ENCODE results near the gene RPP38. TPM values are rescaled to one million over a fixed set of nuclear protein-coding genes. Genes with fewer than 3 reads are reported as not detected.

The RPP38 gene, protein sequence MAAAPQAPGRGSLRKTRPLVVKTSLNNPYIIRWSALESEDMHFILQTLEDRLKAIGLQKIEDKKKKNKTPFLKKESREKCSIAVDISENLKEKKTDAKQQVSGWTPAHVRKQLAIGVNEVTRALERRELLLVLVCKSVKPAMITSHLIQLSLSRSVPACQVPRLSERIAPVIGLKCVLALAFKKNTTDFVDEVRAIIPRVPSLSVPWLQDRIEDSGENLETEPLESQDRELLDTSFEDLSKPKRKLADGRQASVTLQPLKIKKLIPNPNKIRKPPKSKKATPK
- 22.9 and 25.2 TPM in 2 replicates for total RNA-seq

DNA sequence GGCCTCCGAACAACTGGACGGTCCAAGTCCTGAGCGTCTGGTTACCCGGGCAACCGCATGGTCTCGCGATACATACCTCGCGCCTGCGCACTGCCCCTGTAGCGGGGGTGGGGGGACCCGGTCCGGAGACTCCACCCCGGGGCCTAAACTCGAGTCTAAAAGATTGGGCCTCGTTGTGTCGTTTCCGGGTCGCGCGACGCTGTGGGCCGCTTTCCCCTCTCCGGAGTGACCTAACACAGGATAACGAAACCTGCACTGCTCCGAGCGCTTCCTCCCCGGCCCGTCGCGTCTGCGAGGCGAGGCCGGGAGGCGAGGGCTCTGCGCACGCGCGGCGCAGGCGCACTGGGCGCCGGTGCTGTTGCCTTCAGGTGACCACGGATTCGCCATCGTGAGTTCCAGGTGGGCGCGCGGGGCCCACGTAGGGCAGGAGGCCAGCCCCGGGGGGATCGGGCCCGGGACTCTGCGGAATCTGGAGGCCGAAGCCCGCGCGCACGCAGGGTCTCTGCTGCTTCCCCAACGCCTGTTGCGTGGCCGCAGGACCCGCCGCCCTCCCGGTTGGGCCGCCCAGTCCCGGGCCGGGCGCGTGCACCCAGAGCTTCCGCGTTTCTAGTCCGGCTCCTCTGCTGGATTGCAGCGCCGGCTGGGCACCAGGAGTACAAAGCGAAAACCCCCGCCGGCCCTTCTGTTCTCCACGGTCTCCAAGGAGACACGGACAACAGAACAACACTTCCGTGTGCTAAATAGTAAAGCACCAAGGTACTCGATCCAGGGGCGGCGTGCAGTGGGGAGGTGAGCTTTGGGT, at the start of gene RPP38:
Gene RPP38, plus strand, starts transcription at position 345 of the 802 bp plus-strand sequence. CDS start 5,960 bp downstream, outside the sequence.

DNA sequence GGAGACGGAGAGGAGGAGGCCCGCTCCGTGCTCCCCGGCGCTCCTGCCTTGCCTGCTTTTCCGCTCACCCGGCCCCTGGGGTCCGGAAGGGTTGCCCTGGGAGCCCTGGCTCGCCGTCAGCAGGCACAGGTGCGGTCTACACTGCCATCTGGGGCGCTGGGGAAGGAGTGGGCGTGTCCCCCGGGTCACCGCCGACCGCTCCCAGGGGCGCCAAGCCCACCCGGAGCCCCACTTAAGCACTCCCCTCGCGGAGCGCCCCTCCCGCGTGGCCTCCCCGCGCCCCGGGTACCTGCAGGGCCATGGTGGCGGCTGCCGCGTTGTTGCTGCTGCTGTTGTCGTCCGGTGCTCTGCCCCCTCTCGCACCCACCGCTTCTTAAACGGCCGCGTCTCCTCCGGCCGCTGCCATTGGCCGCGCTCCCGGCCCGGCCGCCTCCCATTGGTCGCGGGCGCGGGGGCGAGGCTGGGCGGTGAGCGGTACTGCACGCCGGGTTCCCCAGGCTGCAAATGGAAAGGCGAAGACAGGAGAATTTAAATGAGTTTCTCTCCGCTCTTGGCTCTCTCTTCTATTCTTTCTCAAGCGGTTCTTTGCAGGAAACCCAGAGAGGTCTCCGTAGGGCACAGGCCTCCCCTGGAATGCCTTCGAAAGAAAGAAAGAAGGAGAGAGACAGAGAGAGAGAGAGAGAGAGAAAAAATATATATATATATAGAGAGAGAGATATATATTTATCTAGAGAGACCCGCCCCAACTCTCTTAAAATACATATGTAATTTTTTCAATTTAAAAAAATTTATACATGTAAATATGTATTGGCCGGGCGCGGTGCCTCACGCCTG, 8.5 kb upstream of the RPP38 start, which contains the start of gene ACBD7:
Gene ACBD7, minus strand, starts transcription at position 349 of the 834 bp plus-strand sequence. Its CDS starts 48 bp downstream, at position 301.

Other genes starting within 250 kb of the RPP38 start
- 8.2 and 12.9 TPM in 2 replicates for gene SUV39H2, start 218.5 kb upstream of the RPP38 start, total RNA-seq
- gene DCLRE1C, start 143.3 kb upstream of the RPP38 start, total RNA-seq, result 8.2 and 31.7 TPM in 2 replicates
- gene MEIG1, start 138.0 kb upstream of the RPP38 start, total RNA-seq, result 0.43 TPM in 1 of 2 replicates, not detected in the other
- gene OLAH, start 53.4 kb upstream of the RPP38 start, total RNA-seq, result 5.0 and 15.0 TPM in 2 replicates
- gene ACBD7, start 8.6 kb upstream of the RPP38 start, total RNA-seq, result under 0.01 and 0.07 TPM in 2 replicates
- gene NMT2, start 71.3 kb downstream of the RPP38 start, total RNA-seq, result 11.6 and 13.8 TPM in 2 replicates

All from nasal cavity respiratory epithelium epithelial cell of viscerocranial mucosa (primary cell).